CD4-positive, alpha-beta memory T cell (primary cell): ENCODE data around the gene RPGR. TPM values are rescaled to one million over a fixed set of nuclear protein-coding genes. Genes with fewer than 3 reads are reported as not detected.

Source experiments
- CTCF ChIA-PET: fragments of 350-600 bp; sonication (Branson Sonifier 250); formaldehyde crosslinking; loops from one replicate; lab custom pipeline; 2021; ENCODE audit warnings: inconsistent platforms; ENCODE audit not compliant: partially characterized antibody; lab: Charles Lee
- POLR2A ChIA-PET: fragments of 350-600 bp; sonication (Branson Sonifier 250); formaldehyde crosslinking; loops from one replicate; lab custom pipeline; 2021; ENCODE audit not compliant: partially characterized antibody; lab: Charles Lee
- DNase-seq, 5 donors: peaks; one replicate each; pipeline versions ENCODE4 v3.0.0 to v3.0.0-alpha.2; 2020 to 2022; ENCODE audit warnings: mixed read lengths in 1 of 5
- H3K27ac ChIP-seq: one replicate; pipeline ENCODE4 v1.7.0; 2013; ENCODE audit warnings: low read depth, low read length
- H3K27me3 ChIP-seq: 2 replicates; pipeline ENCODE4 v1.7.0; 2013; ENCODE audit warnings: mild to moderate bottlenecking, low read length, moderate library complexity; ENCODE audit not compliant: insufficient read depth
- H3K36me3 ChIP-seq: 2 replicates; pipeline ENCODE4 v1.7.0; 2013; ENCODE audit warnings: mild to moderate bottlenecking, low read length, moderate library complexity; ENCODE audit not compliant: insufficient read depth
- H3K4me1 ChIP-seq: 2 replicates; pipeline ENCODE4 v1.7.0; 2013; ENCODE audit warnings: mild to moderate bottlenecking, low read length, moderate library complexity; ENCODE audit not compliant: insufficient read depth
- H3K4me3 ChIP-seq, 2 donors: one replicate each; pipeline ENCODE4 v1.7.0; 2013; ENCODE audit warnings: low read length in 2 of 2, mild to moderate bottlenecking in 1 of 2
- H3K9me3 ChIP-seq, 2 donors: one replicate each; pipeline ENCODE4 v1.7.0; 2013; ENCODE audit warnings: low read length in 2 of 2, control low read depth in 1 of 2; ENCODE audit not compliant: control insufficient read depth in 1 of 2
- H3K27ac Mint-ChIP-seq, 7 donors: one replicate each; pipeline ENCODE4 v1.8.0; 2020 to 2021; ENCODE audit warnings: mixed read lengths in 7 of 7, mild to moderate bottlenecking in 6 of 7, inconsistent platforms in 3 of 7, moderate library complexity in 3 of 7
- H3K27me3 Mint-ChIP-seq, 2 donors: one replicate each; pipeline ENCODE4 v1.8.0; 2020 to 2021; ENCODE audit warnings: mixed read lengths in 2 of 2
- H3K36me3 Mint-ChIP-seq, 2 donors: one replicate each; pipeline ENCODE4 v1.8.0; 2020 to 2021; ENCODE audit warnings: mixed read lengths in 2 of 2, inconsistent platforms in 1 of 2, mild to moderate bottlenecking in 1 of 2
- H3K4me1 Mint-ChIP-seq, 4 donors: one replicate each; pipeline ENCODE4 v1.8.0; 2020 to 2021; ENCODE audit warnings: mixed read lengths in 4 of 4, mild to moderate bottlenecking in 1 of 4
- H3K4me3 Mint-ChIP-seq, 8 donors: one replicate each; pipeline ENCODE4 v1.8.0; 2020 to 2021; ENCODE audit warnings: mixed read lengths in 8 of 8, mild to moderate bottlenecking in 7 of 8, moderate library complexity in 6 of 8, inconsistent platforms in 3 of 8
- H3K9me3 Mint-ChIP-seq, 8 donors: one replicate each; pipeline ENCODE4 v1.8.0; 2020 to 2021; ENCODE audit warnings: mixed read lengths in 8 of 8, mild to moderate bottlenecking in 5 of 8, inconsistent platforms in 3 of 8, moderate library complexity in 1 of 8
- intact Hi-C: fragments of 100-400 bp; cut with micrococcal nuclease; formaldehyde crosslinking; loops from one replicate; pipeline ENCODE4 v1.15.1; 2023
- polyA plus RNA-seq, 2 donors: library from polyadenylated mRNA; unstranded; fragments of 300-500 nt; fragmentation: Illumina TruSeq; gene quantifications; one replicate each; pipeline ENCODE4 v1.2.3, GENCODE V29; 2021
- total RNA-seq, 2 experiments: library from RNA; stranded (reverse); gene quantifications; one replicate each; pipeline ENCODE4 v1.2.3, GENCODE V29; 2021

RPGR gene
- total and polyA plus RNA-seq, 4 experiments from 2014 or later: 4.6 to 11.7 (median 8.7) TPM

- no peak overlapping the region for H3K4me3 ChIP-seq
- no peaks in the 10 kb centered on the region for H3K9me3 ChIP-seq
- Mint-ChIP-seq H3K4me3 (peak overlapping the region; percentile 92 to 98 (median 95)), H3K27me3 (no peaks in the 10 kb centered on the region), H3K9me3 (no peaks in the 10 kb centered on the region), H3K4me1 (peaks cover 17 to 33% (median 24%) of the 10 kb centered on the region in 4 donors), H3K36me3 (peaks cover 0 to 3% of the 10 kb centered on the region in 2 donors), H3K27ac (peak overlapping the region in 6 of 7 donors; percentile 60 to 98 (median 96))
- peaks cover 24% of the 10 kb centered on the region for H3K4me1 ChIP-seq
- no peak overlapping the region for H3K27ac ChIP-seq
- ChIA-PET POLR2A (no interaction called here), CTCF (interaction anchor here (1.6 kb wide), 1 partner anchor 23 kb away, joined by 6 read pairs; no protein-coding TSS in a partner anchor)
- no peak for DNase-seq
- intact Hi-C loops: loop anchor here (2.0 to 10.0 kb wide), 3 partner anchors 131 to 581 kb away; no protein-coding TSS in a partner anchor
- H3K27me3 ChIP-seq: no peaks in the 10 kb centered on the region
- no peaks in the 10 kb centered on the region for H3K36me3 ChIP-seq
These were observed 1.2 kb downstream of the RPGR start for GRCh38 chrX:38326086-38326485.

DNA sequence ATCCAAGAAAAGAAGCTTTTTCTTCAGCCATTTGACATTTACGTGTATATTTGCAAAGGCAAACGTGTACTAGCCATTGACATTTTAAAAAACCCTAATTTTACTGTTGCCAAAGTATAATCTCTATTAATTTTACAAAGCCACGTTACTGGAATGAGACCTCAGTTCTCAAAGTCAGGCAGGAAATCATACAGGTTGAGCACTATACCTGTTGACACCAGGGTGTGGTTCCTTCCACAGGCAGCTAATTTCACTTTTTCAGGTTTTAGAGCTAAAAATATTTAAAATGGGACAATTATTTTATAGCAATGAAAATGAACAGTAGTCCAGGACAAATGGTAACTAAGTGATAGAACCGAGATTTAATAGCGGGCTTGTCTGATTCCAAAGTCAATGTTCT is 6.5 kb downstream of the RPGR start:
- H3K4me1 ChIP-seq: peaks cover 3% of the 10 kb centered on the region
- Mint-ChIP-seq H3K36me3 (peaks cover 3 to 8% of the 10 kb centered on the region in 2 donors), H3K4me1 (peaks cover 3 to 6% (median 5%) of the 10 kb centered on the region in 4 donors), H3K4me3 (no peak overlapping the region), H3K27me3 (no peaks in the 10 kb centered on the region), H3K27ac (no peak overlapping the region), H3K9me3 (no peaks in the 10 kb centered on the region)
- no peaks in the 10 kb centered on the region for H3K27me3 ChIP-seq
- DNase-seq: no peak
- no peaks in the 10 kb centered on the region for H3K36me3 ChIP-seq
- no peak overlapping the region for H3K27ac ChIP-seq
- H3K9me3 ChIP-seq: no peaks in the 10 kb centered on the region
- POLR2A ChIA-PET: interaction anchor here (0.7 kb wide), 1 partner anchor 13 kb away, joined by 4 read pairs; no protein-coding TSS in a partner anchor
- CTCF ChIA-PET: no interaction called here
- intact Hi-C loops: loop anchor here (10.0 kb wide), 2 partner anchors 126 to 576 kb away; no protein-coding TSS in a partner anchor
- H3K4me3 ChIP-seq: no peak overlapping the region

GRCh38 chrX:38318606-38319005 is 8.7 kb downstream of the RPGR start:
- Histone ChIP-seq H3K36me3 (no peaks in the 10 kb centered on the region), H3K4me3 (no peak overlapping the region), H3K9me3 (no peaks in the 10 kb centered on the region), H3K4me1 (no peaks in the 10 kb centered on the region), H3K27me3 (no peaks in the 10 kb centered on the region), H3K27ac (no peak overlapping the region)
- CTCF ChIA-PET: interaction anchor here (0.9 kb wide), 1 partner anchor 9 kb away, joined by 4 read pairs; the partner anchor contains the start of gene RPGR
- no peak for DNase-seq
- peaks cover 8 to 13% of the 10 kb centered on the region in 2 donors for H3K36me3 Mint-ChIP-seq
- no peaks in the 10 kb centered on the region for H3K27me3 Mint-ChIP-seq
- H3K27ac Mint-ChIP-seq: no peak overlapping the region
- peaks cover 0 to 1% (median 0%) of the 10 kb centered on the region in 4 donors for H3K4me1 Mint-ChIP-seq
- POLR2A ChIA-PET: no interaction called here
- H3K4me3 Mint-ChIP-seq: no peak overlapping the region
- H3K9me3 Mint-ChIP-seq: peaks cover 0 to 3% (median 0%) of the 10 kb centered on the region in 8 donors
- intact Hi-C loops: no loop called here

DNA sequence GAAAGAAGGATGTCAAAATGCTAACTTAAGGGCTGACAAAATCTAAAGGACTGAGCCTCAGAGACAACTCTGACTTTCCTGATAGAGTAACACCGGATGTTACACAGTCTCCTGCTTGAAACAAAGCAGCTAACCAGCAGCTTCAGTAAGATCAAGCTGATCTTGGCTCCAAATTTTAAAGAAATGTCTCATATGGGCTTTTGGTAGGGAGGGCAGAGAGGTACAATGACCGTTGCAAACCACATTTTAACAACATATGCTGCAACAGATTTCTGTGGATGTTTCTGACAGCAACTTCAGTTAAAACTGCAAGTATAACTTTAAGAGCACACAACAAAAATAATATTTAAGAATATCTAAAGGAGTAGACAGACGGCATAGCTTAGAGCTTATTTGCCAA is 9.1 kb downstream of the RPGR start:
- ChIA-PET CTCF (interaction anchor here (0.9 kb wide), 1 partner anchor 9 kb away, joined by 4 read pairs; the partner anchor contains the start of gene RPGR), POLR2A (no interaction called here)
- DNase-seq: no peak
- Mint-ChIP-seq H3K27ac (no peak overlapping the region), H3K27me3 (no peaks in the 10 kb centered on the region), H3K4me1 (peaks cover 0 to 1% (median 0%) of the 10 kb centered on the region in 4 donors), H3K9me3 (peaks cover 0 to 3% (median 0%) of the 10 kb centered on the region in 8 donors), H3K4me3 (no peak overlapping the region), H3K36me3 (peaks cover 9 to 13% of the 10 kb centered on the region in 2 donors)
- H3K36me3 ChIP-seq: no peaks in the 10 kb centered on the region
- H3K9me3 ChIP-seq: no peaks in the 10 kb centered on the region
- intact Hi-C loops: no loop called here
- no peak overlapping the region for H3K4me3 ChIP-seq
- no peak overlapping the region for H3K27ac ChIP-seq
- no peaks in the 10 kb centered on the region for H3K27me3 ChIP-seq
- H3K4me1 ChIP-seq: no peaks in the 10 kb centered on the region

GRCh38 chrX:38315186-38315585 is 12.1 kb downstream of the RPGR start:
- H3K36me3 Mint-ChIP-seq: peaks cover 13 to 17% of the 10 kb centered on the region in 2 donors
- intact Hi-C loops: no loop called here
- Histone ChIP-seq H3K36me3 (no peaks in the 10 kb centered on the region), H3K4me3 (no peak overlapping the region), H3K27ac (no peak overlapping the region), H3K27me3 (no peaks in the 10 kb centered on the region), H3K9me3 (no peaks in the 10 kb centered on the region), H3K4me1 (no peaks in the 10 kb centered on the region)
- H3K27ac Mint-ChIP-seq: no peak overlapping the region
- H3K27me3 Mint-ChIP-seq: no peaks in the 10 kb centered on the region
- DNase-seq: no peak
- peaks cover 0 to 3% (median 0%) of the 10 kb centered on the region in 8 donors for H3K9me3 Mint-ChIP-seq
- no peaks in the 10 kb centered on the region for H3K4me1 Mint-ChIP-seq
- no peak overlapping the region for H3K4me3 Mint-ChIP-seq
- ChIA-PET CTCF (no interaction called here), POLR2A (no interaction called here)

DNA sequence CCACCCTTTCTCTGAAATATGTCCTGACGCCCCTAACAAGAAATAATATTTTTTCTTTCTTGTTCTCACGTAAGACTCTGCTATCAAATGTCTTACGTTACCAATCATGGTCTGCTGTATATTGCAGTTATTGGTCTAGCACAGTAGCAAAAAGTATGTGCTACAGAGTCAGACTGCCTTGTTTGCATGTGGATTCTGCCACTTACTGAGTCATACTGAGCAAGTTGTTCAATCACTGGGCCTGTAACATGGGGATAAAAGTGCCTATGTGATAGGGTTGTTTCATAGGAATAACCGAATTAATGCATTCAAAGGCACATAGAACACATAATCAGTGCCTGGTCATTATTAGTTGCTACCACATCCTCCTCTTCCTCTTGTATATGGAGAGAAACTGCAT is 14.1 kb downstream of the RPGR start:
- Histone ChIP-seq H3K27me3 (no peaks in the 10 kb centered on the region), H3K36me3 (no peaks in the 10 kb centered on the region), H3K4me1 (no peaks in the 10 kb centered on the region), H3K9me3 (no peaks in the 10 kb centered on the region), H3K27ac (no peak overlapping the region), H3K4me3 (no peak overlapping the region)
- H3K4me3 Mint-ChIP-seq: no peak overlapping the region
- peaks cover 0 to 3% (median 0%) of the 10 kb centered on the region in 8 donors for H3K9me3 Mint-ChIP-seq
- no peak for DNase-seq
- H3K4me1 Mint-ChIP-seq: no peaks in the 10 kb centered on the region
- no peaks in the 10 kb centered on the region for H3K27me3 Mint-ChIP-seq
- CTCF ChIA-PET: no interaction called here
- no peak overlapping the region for H3K27ac Mint-ChIP-seq
- peaks cover 13 to 17% of the 10 kb centered on the region in 2 donors for H3K36me3 Mint-ChIP-seq
- POLR2A ChIA-PET: no interaction called here
- intact Hi-C loops: no loop called here

DNA sequence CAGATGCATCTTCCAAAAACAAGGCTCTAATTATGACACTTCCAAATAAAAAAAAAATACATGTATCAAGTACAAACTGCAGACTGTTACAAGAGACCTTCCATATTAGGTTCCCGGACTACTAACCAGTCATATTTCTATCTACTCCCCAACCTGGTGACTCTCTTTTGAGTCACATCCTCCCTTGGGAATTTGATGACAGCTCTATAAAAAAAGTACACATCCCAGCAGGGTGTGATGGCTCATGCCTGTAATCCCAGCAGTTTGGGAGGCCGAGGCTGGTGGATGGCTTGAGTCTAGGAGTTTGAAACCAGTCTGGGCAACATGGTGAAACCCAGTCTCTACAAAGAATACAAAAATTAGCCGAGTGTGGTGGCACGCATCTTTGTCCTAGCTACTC is 14.9 kb downstream of the RPGR start:
- H3K27me3 Mint-ChIP-seq: no peaks in the 10 kb centered on the region
- no peak for DNase-seq
- peaks cover 17% of the 10 kb centered on the region in 2 donors for H3K36me3 Mint-ChIP-seq
- intact Hi-C loops: no loop called here
- Histone ChIP-seq H3K9me3 (no peaks in the 10 kb centered on the region), H3K27me3 (no peaks in the 10 kb centered on the region), H3K27ac (no peak overlapping the region), H3K4me1 (no peaks in the 10 kb centered on the region), H3K4me3 (no peak overlapping the region), H3K36me3 (no peaks in the 10 kb centered on the region)
- no peaks in the 10 kb centered on the region for H3K4me1 Mint-ChIP-seq
- CTCF ChIA-PET: no interaction called here
- POLR2A ChIA-PET: no interaction called here
- no peak overlapping the region for H3K4me3 Mint-ChIP-seq
- no peak overlapping the region for H3K27ac Mint-ChIP-seq
- H3K9me3 Mint-ChIP-seq: peaks cover 0 to 3% (median 0%) of the 10 kb centered on the region in 8 donors
